Measurements from ENCODE around the gene KRT14. TPM values are rescaled to one million over a fixed set of nuclear protein-coding genes. Genes with fewer than 3 reads are reported as not detected.
"Not testable (repeated sequence)": the region's sequence is repeated elsewhere in the genome, so short reads cannot be mapped to it uniquely, and the experiment has no call there.

Gene KRT14
- total and polyA plus RNA-seq, 2 donors (not counting 3 experiments of a cell fraction or from before 2014, with no cell fraction given), result 0.12 to 0.66 TPM

- no peaks in the 10 kb centered on the region for H3K9me1 ChIP-seq (replicated peaks; ENCODE audit: control insufficient read depth, extremely low read depth, insufficient read depth, low read length)
- H3K4me3 ChIP-seq (replicated peaks in 1 of 3; ENCODE audit: insufficient read depth in 1 of 3, low read depth in 1 of 3, low read length in 3 of 3), result no peak overlapping the region
- ChIA-PET POLR2A (no interaction called here), CTCF (interaction anchor here (1.5 to 3.3 kb wide), 4 partner anchors 34 to 79 kb away, joined by 3 to 16 read pairs (median 6); no protein-coding TSS in a partner anchor)
- dilution Hi-C loops (cut with MboI; ENCODE audit: extremely low pct_ligation_motif_present, low sequenced_read_pairs), result no loop called here
- H3K9me3 ChIP-seq (replicated peaks; ENCODE audit: control insufficient read depth, insufficient read depth, low read length), result no peaks in the 10 kb centered on the region
- H3K4me2 ChIP-seq (ENCODE audit: insufficient read depth, low read length), result no peak overlapping the region
- no peaks in the 10 kb centered on the region for H3K4me1 ChIP-seq (ENCODE audit: control insufficient read depth, extremely low read depth, insufficient read depth, low read length)
- TF ChIP-seq POLR2AphosphoS5 (IDR thresholded peaks at IDR 0.05; ENCODE audit: insufficient read depth, low read depth, low read length) (no peak), JUN (IDR thresholded peaks at IDR 0.05; ENCODE audit: borderline replicate concordance, insufficient read depth, insufficient read length, low read depth) (no peak), MYC (IDR thresholded peaks at IDR 0.05; ENCODE audit: low read depth, low read length) (no peak), FOS (IDR thresholded peaks at IDR 0.05; ENCODE audit: borderline replicate concordance, insufficient read depth, low read length) (no peak), GATA2 (IDR thresholded peaks at IDR 0.05; ENCODE audit: insufficient read depth, insufficient read length, low read depth, low read length) (no peak), POLR2A (IDR thresholded peaks at IDR 0.05; ENCODE audit: low read depth, low read length) (no peak), EZH2 (IDR thresholded peaks at IDR 0.05; ENCODE audit: borderline replicate concordance, low read depth, low read length, severe bottlenecking) (no peak)
- TF ChIP-seq, protein P1, sequence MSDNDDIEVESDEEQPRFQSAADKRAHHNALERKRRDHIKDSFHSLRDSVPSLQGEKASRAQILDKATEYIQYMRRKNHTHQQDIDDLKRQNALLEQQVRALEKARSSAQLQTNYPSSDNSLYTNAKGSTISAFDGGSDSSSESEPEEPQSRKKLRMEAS (IDR thresholded peaks at IDR 0.05; ENCODE audit: insufficient read depth, insufficient read length), result no peak
- TF ChIP-seq, protein P2, sequence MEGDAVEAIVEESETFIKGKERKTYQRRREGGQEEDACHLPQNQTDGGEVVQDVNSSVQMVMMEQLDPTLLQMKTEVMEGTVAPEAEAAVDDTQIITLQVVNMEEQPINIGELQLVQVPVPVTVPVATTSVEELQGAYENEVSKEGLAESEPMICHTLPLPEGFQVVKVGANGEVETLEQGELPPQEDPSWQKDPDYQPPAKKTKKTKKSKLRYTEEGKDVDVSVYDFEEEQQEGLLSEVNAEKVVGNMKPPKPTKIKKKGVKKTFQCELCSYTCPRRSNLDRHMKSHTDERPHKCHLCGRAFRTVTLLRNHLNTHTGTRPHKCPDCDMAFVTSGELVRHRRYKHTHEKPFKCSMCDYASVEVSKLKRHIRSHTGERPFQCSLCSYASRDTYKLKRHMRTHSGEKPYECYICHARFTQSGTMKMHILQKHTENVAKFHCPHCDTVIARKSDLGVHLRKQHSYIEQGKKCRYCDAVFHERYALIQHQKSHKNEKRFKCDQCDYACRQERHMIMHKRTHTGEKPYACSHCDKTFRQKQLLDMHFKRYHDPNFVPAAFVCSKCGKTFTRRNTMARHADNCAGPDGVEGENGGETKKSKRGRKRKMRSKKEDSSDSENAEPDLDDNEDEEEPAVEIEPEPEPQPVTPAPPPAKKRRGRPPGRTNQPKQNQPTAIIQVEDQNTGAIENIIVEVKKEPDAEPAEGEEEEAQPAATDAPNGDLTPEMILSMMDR (IDR thresholded peaks at IDR 0.05; ENCODE audit: extremely low read depth in 1 of 2, insufficient read depth in 1 of 2, low read depth in 1 of 2, low read length in 2 of 2), result no peak
- peaks cover 0 to 2% of the 10 kb centered on the region in 2 experiments for H3K27me3 ChIP-seq (ENCODE audit: control insufficient read depth in 2 of 2, insufficient read depth in 2 of 2, low read length in 2 of 2)
- no TSS peak for BruUV-seq (replicated peaks)
- no peak overlapping the region for H3K27ac ChIP-seq (ENCODE audit: insufficient read depth, low read depth, low read length)
- H3K79me2 ChIP-seq (ENCODE audit: control insufficient read depth, insufficient read depth, low read length), result no peaks in the 10 kb centered on the region
- DNase-seq (ENCODE audit: low read depth, low spot score) (no peak), FAIRE-seq (no peak)
- intact Hi-C loops (cut with micrococcal nuclease), result no loop called here
- H3K36me3 ChIP-seq (ENCODE audit: control insufficient read depth in 2 of 2, extremely low read depth in 1 of 2, insufficient read depth in 2 of 2, low read length in 2 of 2), result no peaks in the 10 kb centered on the region
- no peaks in the 10 kb centered on the region for H4K20me1 ChIP-seq (replicated peaks; ENCODE audit: control insufficient read depth, extremely low read depth, insufficient read depth, low read length)
- H2AFZ ChIP-seq (ENCODE audit: low read depth, low read length), result no peak overlapping the region
- no peak overlapping the region for H3K9ac ChIP-seq (replicated peaks; ENCODE audit: extremely low read depth, insufficient read depth, low read length)
These were observed 3.3 kb downstream of the KRT14 start for GRCh38 chr17:41583137-41584127.

- H3K4me2 ChIP-seq (ENCODE audit: insufficient read depth, low read length); H3K27ac ChIP-seq (ENCODE audit: insufficient read depth, low read depth, low read length); dilution Hi-C loops (cut with MboI; ENCODE audit: extremely low pct_ligation_motif_present, low sequenced_read_pairs); BruUV-seq (replicated peaks); H3K79me2 ChIP-seq (ENCODE audit: control insufficient read depth, insufficient read depth, low read length); H3K4me3 ChIP-seq (replicated peaks in 1 of 3; ENCODE audit: insufficient read depth in 1 of 3, low read depth in 1 of 3, low read length in 3 of 3); H3K36me3 ChIP-seq (ENCODE audit: control insufficient read depth in 2 of 2, extremely low read depth in 1 of 2, insufficient read depth in 2 of 2, low read length in 2 of 2); DNase-seq (ENCODE audit: low read depth, low spot score); H3K9me3 ChIP-seq (replicated peaks; ENCODE audit: control insufficient read depth, insufficient read depth, low read length); H3K27me3 ChIP-seq (ENCODE audit: control insufficient read depth in 2 of 2, insufficient read depth in 2 of 2, low read length in 2 of 2); H3K9me1 ChIP-seq (replicated peaks; ENCODE audit: control insufficient read depth, extremely low read depth, insufficient read depth, low read length); H4K20me1 ChIP-seq (replicated peaks; ENCODE audit: control insufficient read depth, extremely low read depth, insufficient read depth, low read length); intact Hi-C loops (cut with micrococcal nuclease); POLR2A ChIA-PET; H2AFZ ChIP-seq (ENCODE audit: low read depth, low read length); H3K9ac ChIP-seq (replicated peaks; ENCODE audit: extremely low read depth, insufficient read depth, low read length); FAIRE-seq; H3K4me1 ChIP-seq (ENCODE audit: control insufficient read depth, extremely low read depth, insufficient read depth, low read length): not testable (repeated sequence)
- CTCF ChIA-PET, result interaction anchor here (1.1 to 3.3 kb wide), 3 partner anchors 33 to 80 kb away, joined by 4 to 16 read pairs (median 5); no protein-coding TSS in a partner anchor
These were observed 4.4 kb downstream of the KRT14 start for GRCh38 chr17:41582061-41582968.

All from endothelial cell of umbilical vein (primary cell).